H1 (cell line): ENCODE data around the gene BACE2. TPM values are rescaled to one million over a fixed set of nuclear protein-coding genes. Genes with fewer than 3 reads are reported as not detected.
"Not testable (repeated sequence)": the region's sequence is repeated elsewhere in the genome, so short reads cannot be mapped to it uniquely, and the experiment has no call there.

Experiments
- CTCF ChIA-PET: fragments of 300-600 bp; sonication (Branson Sonifier 250); formaldehyde crosslinking; loops from one replicate; lab custom pipeline; 2021; ENCODE audit not compliant: partially characterized antibody; lab: Charles Lee
- POLR2A ChIA-PET: fragments of 300-600 bp; sonication (Branson Sonifier 250); formaldehyde crosslinking; loops from one replicate; lab custom pipeline; 2021; ENCODE audit warnings: inconsistent platforms; ENCODE audit not compliant: partially characterized antibody; lab: Charles Lee
- DNase-seq, 2 experiments: peaks; one replicate each; pipeline versions ENCODE4 v3.0.0 to v3.0.0-alpha.2; 2010 to 2022; ENCODE audit warnings: low spot score in 2 of 2, low read depth in 1 of 2, mixed read lengths in 1 of 2
- FAIRE-seq: peaks from 2 replicates; lab custom pipeline; 2011; peaks lifted over from hg19 to GRCh38; lab: Jason Lieb, UNC
- H2AFZ ChIP-seq: 2 replicates; pipeline ENCODE4 v1.8.1; 2012; ENCODE audit warnings: low read length, inconsistent platforms
- H2AK5ac ChIP-seq: 2 replicates; pipeline ENCODE4 v1.6.1; 2013; ENCODE audit warnings: low read depth, low read length
- H2BK120ac ChIP-seq: replicated peaks from 2 replicates; pipeline ENCODE3; 2013; ENCODE audit warnings: low read depth, low read length, inconsistent platforms
- H2BK12ac ChIP-seq: 2 replicates; pipeline ENCODE4 v1.6.1; 2013; ENCODE audit warnings: low read depth, low read length
- H2BK15ac ChIP-seq: 2 replicates; pipeline ENCODE4 v1.6.1; 2013; ENCODE audit warnings: low read length
- H2BK20ac ChIP-seq: 2 replicates; pipeline ENCODE4 v1.6.1; 2013; ENCODE audit warnings: low read length
- H2BK5ac ChIP-seq: 2 replicates; pipeline ENCODE4 v1.6.1; 2013; ENCODE audit warnings: low read depth, low read length
- H3K14ac ChIP-seq: 2 replicates; pipeline ENCODE4 v1.6.1; 2013; ENCODE audit warnings: inconsistent platforms; ENCODE audit not compliant: insufficient read length
- H3K18ac ChIP-seq: 2 replicates; pipeline ENCODE4 v1.6.1; 2013; ENCODE audit warnings: low read length; ENCODE audit errors: extremely low read depth
- H3K23ac ChIP-seq: 2 replicates; pipeline ENCODE4 v1.6.1; 2013; ENCODE audit warnings: inconsistent platforms; ENCODE audit not compliant: insufficient read length
- H3K23me2 ChIP-seq: 2 replicates; pipeline ENCODE4 v1.6.1; 2013; ENCODE audit warnings: low read depth, low read length
- H3K27ac ChIP-seq: 2 replicates; pipeline ENCODE4 v1.6.1; 2011; ENCODE audit warnings: low read depth, low read length, inconsistent platforms
- H3K27me3 ChIP-seq, 4 experiments: replicated peaks in 1 of 4; 1 replicate in 1 of 4; 2 replicates in 3 of 4; pipeline versions ENCODE4 v1.6.1 to v1.8.1; 2011 to 2013; ENCODE audit warnings: low read length in 3 of 4, mild to moderate bottlenecking in 3 of 4, inconsistent platforms in 2 of 4, mixed read lengths in 2 of 4, moderate library complexity in 1 of 4; ENCODE audit not compliant: control insufficient read depth in 3 of 4, insufficient read depth in 3 of 4; ENCODE audit errors: extremely low read depth in 1 of 4
- H3K36me3 ChIP-seq, 4 experiments: 2 replicates each; pipeline versions ENCODE4 v1.6.1 to v1.8.1; 2011 to 2013; ENCODE audit warnings: mild to moderate bottlenecking in 4 of 4, low read length in 3 of 4, moderate library complexity in 2 of 4, control low read depth in 1 of 4, inconsistent platforms in 1 of 4; ENCODE audit not compliant: insufficient read depth in 4 of 4, control insufficient read depth in 2 of 4
- H3K4ac ChIP-seq: replicated peaks from 2 replicates; pipeline ENCODE3; 2013; ENCODE audit warnings: low read length, low read depth, mixed read lengths, inconsistent platforms; ENCODE audit not compliant: insufficient read length
- H3K4me1 ChIP-seq, 4 experiments: replicated peaks in 1 of 4; 1 replicate in 1 of 4; 2 replicates in 3 of 4; pipeline versions ENCODE4 v1.6.1 to v1.8.1; 2011 to 2013; ENCODE audit warnings: low read length in 3 of 4, inconsistent platforms in 2 of 4, mixed read lengths in 1 of 4; ENCODE audit not compliant: insufficient read depth in 4 of 4, control insufficient read depth in 3 of 4
- H3K4me2 ChIP-seq, 2 experiments: 2 replicates each; pipeline versions ENCODE4 v1.6.1 to v1.8.1; 2011 to 2013; ENCODE audit warnings: low read depth in 2 of 2, low read length in 2 of 2, control low read depth in 1 of 2, inconsistent platforms in 1 of 2, mild to moderate bottlenecking in 1 of 2; ENCODE audit not compliant: insufficient read depth in 1 of 2
- H3K4me3 ChIP-seq, 4 experiments: fragments of 200-600, 300-600 bp in 1 of 4; sonication (generic), shearing (Covaris generic), sonication (Bioruptor Twin) in 1 of 4; 2 replicates each; pipeline versions ENCODE4 v1.5.1 to v1.8.1; 2011 to 2016; ENCODE audit warnings: low read length in 4 of 4, low read depth in 3 of 4, control low read depth in 2 of 4, inconsistent platforms in 2 of 4, mild to moderate bottlenecking in 2 of 4, mixed read lengths in 1 of 4, moderate library complexity in 1 of 4; ENCODE audit not compliant: insufficient read depth in 2 of 4; ENCODE audit errors: extremely low read depth in 1 of 4
- H3K56ac ChIP-seq: replicated peaks from 2 replicates; pipeline ENCODE3; 2013; ENCODE audit warnings: low read depth, mild to moderate bottlenecking, mixed read lengths, low read length, inconsistent platforms; ENCODE audit not compliant: insufficient read length
- H3K79me1 ChIP-seq: 2 replicates; pipeline ENCODE4 v1.6.1; 2013; ENCODE audit warnings: low read depth, low read length, control low read depth
- H3K79me2 ChIP-seq, 2 experiments: 2 replicates each; pipeline versions ENCODE4 v1.6.1 to v1.8.1; 2012 to 2013; ENCODE audit warnings: low read length in 2 of 2, mild to moderate bottlenecking in 2 of 2, inconsistent platforms in 1 of 2; ENCODE audit not compliant: insufficient read depth in 2 of 2, control insufficient read depth in 1 of 2
- H3K9ac ChIP-seq, 4 experiments: replicated peaks in 1 of 4; 1 replicate in 1 of 4; 2 replicates in 3 of 4; pipeline versions ENCODE4 v1.6.1 to v1.8.1; 2011 to 2013; ENCODE audit warnings: low read depth in 3 of 4, low read length in 3 of 4, control low read depth in 2 of 4, mild to moderate bottlenecking in 2 of 4, moderate library complexity in 2 of 4, inconsistent platforms in 1 of 4; ENCODE audit errors: extremely low read depth in 1 of 4
- H3K9me3 ChIP-seq, 2 experiments: 2 replicates each; pipeline versions ENCODE4 v1.6.1 to v1.8.1; 2012 to 2013; ENCODE audit warnings: mild to moderate bottlenecking in 2 of 2, moderate library complexity in 2 of 2, control low read depth in 1 of 2, inconsistent platforms in 1 of 2, low read depth in 1 of 2, low read length in 1 of 2, mixed read lengths in 1 of 2; ENCODE audit not compliant: insufficient read depth in 2 of 2
- H4K20me1 ChIP-seq, 2 experiments: replicated peaks in 1 of 2; 2 replicates each; pipeline versions ENCODE3 to v1.8.1; 2011 to 2013; ENCODE audit warnings: inconsistent platforms in 2 of 2, low read length in 2 of 2, mild to moderate bottlenecking in 1 of 2; ENCODE audit not compliant: insufficient read depth in 2 of 2, control insufficient read depth in 1 of 2
- H4K5ac ChIP-seq: 2 replicates; pipeline ENCODE4 v1.6.1; 2013; ENCODE audit warnings: low read length, low read depth, mixed read lengths, inconsistent platforms; ENCODE audit not compliant: insufficient read length
- H4K8ac ChIP-seq: 2 replicates; pipeline ENCODE4 v1.8.0; 2013; ENCODE audit warnings: mild to moderate bottlenecking, moderate library complexity, low read length, inconsistent platforms; ENCODE audit not compliant: insufficient read depth; ENCODE audit errors: extremely low read depth
- H4K91ac ChIP-seq: replicated peaks from 2 replicates; pipeline ENCODE3; 2013; ENCODE audit warnings: low read length, mixed read lengths, inconsistent platforms; ENCODE audit not compliant: insufficient read length
- WGBS, 2 experiments: shearing (Covaris generic) in 1 of 2; methylation state at CpG; one replicate each; pipeline versions ENCODE4 v1.1.6 to v1.1.7; 2013 to 2015; ENCODE audit warnings: low lambda C conversion rate in 2 of 2, mixed read lengths in 2 of 2, inconsistent platforms in 1 of 2, low coverage in 1 of 2, missing lambda C conversion rate in 1 of 2; ENCODE audit not compliant: insufficient replicate concordance in 2 of 2, insufficient coverage in 1 of 2, insufficient read length in 1 of 2; ENCODE audit errors: extremely low coverage in 1 of 2, missing lambda C conversion rate in 1 of 2; 5-methylcytosine and 5-hydroxymethylcytosine counted together
- polyA plus RNA-seq, 7 experiments: library from polyadenylated mRNA; depleted of rRNA in 3 of 7; stranded (reverse) in 5 of 7; unstranded in 2 of 7; fragments of >200 nt in 5 of 7; fragments of 200-250 nt in 2 of 7; gene quantifications; 1 replicate in 5 of 7; 2 replicates in 1 of 7; 4 replicates in 1 of 7; pipeline versions ENCODE4 v1.2.1 to v1.2.3, GENCODE V29; 2011 to 2013; ENCODE audit warnings: missing spikeins in 2 of 7, mixed read lengths in 2 of 7
- total RNA-seq: library from RNA; stranded (reverse); fragmentation: NEBNext Ultra II Directional; extraction: Animal tissue kit (Norgen Biotek cat#: 25700); gene quantifications from 2 replicates; pipeline ENCODE4 v1.2.1, GENCODE V29; 2021

The BACE2 gene
- total and polyA plus RNA-seq, 2 of the 8 experiments (the other 6 are each of a cell fraction or from before 2014, with no cell fraction given): 8.1 to 10.9 TPM

- H3K56ac ChIP-seq, H2BK120ac ChIP-seq, FAIRE-seq, H2BK12ac ChIP-seq, H3K9ac ChIP-seq, H3K36me3 ChIP-seq, H3K4me2 ChIP-seq, DNase-seq, H3K79me2 ChIP-seq, H3K14ac ChIP-seq, H4K20me1 ChIP-seq, H3K4me1 ChIP-seq, H2BK20ac ChIP-seq, H2BK15ac ChIP-seq, H4K8ac ChIP-seq, H3K79me1 ChIP-seq, H3K23ac ChIP-seq, H2AFZ ChIP-seq, H4K5ac ChIP-seq, POLR2A ChIA-PET, H3K23me2 ChIP-seq, H3K9me3 ChIP-seq, H3K4me3 ChIP-seq, H4K91ac ChIP-seq, H2BK5ac ChIP-seq, H3K4ac ChIP-seq, H3K27ac ChIP-seq, H3K18ac ChIP-seq, H2AK5ac ChIP-seq: not testable (repeated sequence)
- CTCF ChIA-PET: interaction anchor here (1.7 kb wide), 1 partner anchor 30 kb away, joined by 5 read pairs; no protein-coding TSS in a partner anchor
- peaks cover 0 to 16% (median 10%) of the 10 kb centered on the region in 4 experiments; a peak in 6 of 7 replicates for H3K27me3 ChIP-seq
- WGBS, 2 experiments: 90% methylated on average over 4 of the region's 8 CpGs; no CpG with 5 or more reads in 1 of the 2 experiments
These were observed 145.6 kb downstream of the BACE2 start for GRCh38 chr21:41313285-41314164.
